Dendritic cell treated with granulocyte-macrophage colony-stimulating factor and Interleukin-4, amounts not matched to agents 40 ng/mL and 50 ng/mL, for 4 days (primary cell): ENCODE measurements around the gene CASZ1.

Experiments used
- H3K27ac Mint-ChIP-seq: one replicate; pipeline ENCODE4 v1.8.0; 2022; ENCODE audit warnings: mild to moderate bottlenecking, mixed read lengths
- H3K27me3 Mint-ChIP-seq: one replicate; pipeline ENCODE4 v1.8.0; 2022; ENCODE audit warnings: mild to moderate bottlenecking, mixed read lengths
- H3K36me3 Mint-ChIP-seq: one replicate; pipeline ENCODE4 v1.8.0; 2022; ENCODE audit warnings: low read depth, mixed read lengths
- H3K4me1 Mint-ChIP-seq: one replicate; pipeline ENCODE4 v1.8.0; 2022; ENCODE audit warnings: low read depth, mixed read lengths
- H3K4me3 Mint-ChIP-seq: one replicate; pipeline ENCODE4 v1.8.0; 2022; ENCODE audit warnings: mild to moderate bottlenecking, moderate library complexity, mixed read lengths
- H3K9me3 Mint-ChIP-seq: one replicate; pipeline ENCODE4 v1.8.0; 2022; ENCODE audit warnings: mixed read lengths
- intact Hi-C: fragments of 100-400 bp; cut with micrococcal nuclease; formaldehyde crosslinking; loops from one replicate; pipeline ENCODE4 v1.15.0; 2022

Gene CASZ1

GRCh38 chr1:10778640-10779039 lies 17.8 kb downstream of the CASZ1 start:
- Mint-ChIP-seq H3K27ac (no peak overlapping the region), H3K27me3 (no peaks in the 10 kb centered on the region), H3K4me3 (no peak overlapping the region), H3K9me3 (no peaks in the 10 kb centered on the region), H3K4me1 (no peaks in the 10 kb centered on the region), H3K36me3 (no peaks in the 10 kb centered on the region)
- intact Hi-C loops, result no loop called here

- Mint-ChIP-seq H3K9me3 (no peaks in the 10 kb centered on the region), H3K4me1 (no peaks in the 10 kb centered on the region), H3K27ac (no peak overlapping the region), H3K27me3 (no peaks in the 10 kb centered on the region), H3K36me3 (no peaks in the 10 kb centered on the region), H3K4me3 (no peak overlapping the region)
- intact Hi-C loops, result no loop called here
Measured at GRCh38 chr1:10777749-10778574, 18.5 kb downstream of the CASZ1 start.

GRCh38 chr1:10776190-10776905 lies 20.1 kb downstream of the CASZ1 start:
- no peaks in the 10 kb centered on the region for H3K36me3 Mint-ChIP-seq
- no peak overlapping the region for H3K27ac Mint-ChIP-seq
- H3K4me1 Mint-ChIP-seq, result no peaks in the 10 kb centered on the region
- peaks cover 5% of the 10 kb centered on the region for H3K27me3 Mint-ChIP-seq
- no peaks in the 10 kb centered on the region for H3K9me3 Mint-ChIP-seq
- H3K4me3 Mint-ChIP-seq, result no peak overlapping the region
- intact Hi-C loops, result no loop called here

GRCh38 chr1:10775763-10776162 lies 20.7 kb downstream of the CASZ1 start:
- Mint-ChIP-seq H3K9me3 (no peaks in the 10 kb centered on the region), H3K27ac (no peak overlapping the region), H3K4me1 (no peaks in the 10 kb centered on the region), H3K4me3 (no peak overlapping the region), H3K36me3 (no peaks in the 10 kb centered on the region), H3K27me3 (peaks cover 5% of the 10 kb centered on the region)
- intact Hi-C loops, result no loop called here

- Mint-ChIP-seq H3K9me3 (no peaks in the 10 kb centered on the region), H3K27me3 (peaks cover 5% of the 10 kb centered on the region), H3K27ac (no peak overlapping the region), H3K4me3 (no peak overlapping the region), H3K36me3 (no peaks in the 10 kb centered on the region), H3K4me1 (no peaks in the 10 kb centered on the region)
- intact Hi-C loops, result no loop called here
Measured at GRCh38 chr1:10774615-10775310, 21.7 kb downstream of the CASZ1 start.

GRCh38 chr1:10773851-10774614 lies 22.4 kb downstream of the CASZ1 start:
- H3K27ac Mint-ChIP-seq, result no peak overlapping the region
- H3K4me3 Mint-ChIP-seq, result no peak overlapping the region
- H3K9me3 Mint-ChIP-seq, result no peaks in the 10 kb centered on the region
- intact Hi-C loops, result no loop called here
- no peaks in the 10 kb centered on the region for H3K36me3 Mint-ChIP-seq
- no peaks in the 10 kb centered on the region for H3K4me1 Mint-ChIP-seq
- peaks cover 5% of the 10 kb centered on the region for H3K27me3 Mint-ChIP-seq

- intact Hi-C loops, result no loop called here
- Mint-ChIP-seq H3K9me3 (no peaks in the 10 kb centered on the region), H3K27me3 (peaks cover 5% of the 10 kb centered on the region)
Measured at GRCh38 chr1:10773376-10773775, 23.1 kb downstream of the CASZ1 start.

GRCh38 chr1:10772711-10773110 lies 23.7 kb downstream of the CASZ1 start:
- no peaks in the 10 kb centered on the region for H3K36me3 Mint-ChIP-seq
- H3K4me1 Mint-ChIP-seq, result no peaks in the 10 kb centered on the region
- H3K27ac Mint-ChIP-seq, result no peak overlapping the region
- intact Hi-C loops, result no loop called here
- no peak overlapping the region for H3K4me3 Mint-ChIP-seq
- peaks cover 5% of the 10 kb centered on the region for H3K27me3 Mint-ChIP-seq
- no peaks in the 10 kb centered on the region for H3K9me3 Mint-ChIP-seq

More at GRCh38 chr1:10773376-10773775, 23.1 kb downstream of the CASZ1 start:
- Mint-ChIP-seq H3K27ac (no peak overlapping the region), H3K4me3 (no peak overlapping the region), H3K36me3 (no peaks in the 10 kb centered on the region), H3K4me1 (no peaks in the 10 kb centered on the region)

- Mint-ChIP-seq H3K36me3 (no peaks in the 10 kb centered on the region), H3K4me1 (no peaks in the 10 kb centered on the region), H3K27me3 (peaks cover 5% of the 10 kb centered on the region), H3K9me3 (no peaks in the 10 kb centered on the region), H3K4me3 (no peak overlapping the region), H3K27ac (no peak overlapping the region)
- intact Hi-C loops, result no loop called here
Measured at GRCh38 chr1:10771789-10772188, 24.7 kb downstream of the CASZ1 start.

- peaks cover 5% of the 10 kb centered on the region for H3K27me3 Mint-ChIP-seq
- no peak overlapping the region for H3K4me3 Mint-ChIP-seq
- H3K4me1 Mint-ChIP-seq, result no peaks in the 10 kb centered on the region
- intact Hi-C loops, result no loop called here
- no peaks in the 10 kb centered on the region for H3K9me3 Mint-ChIP-seq
- H3K36me3 Mint-ChIP-seq, result no peaks in the 10 kb centered on the region
- H3K27ac Mint-ChIP-seq, result no peak overlapping the region
Measured at GRCh38 chr1:10768552-10768951, 27.9 kb downstream of the CASZ1 start.

- Mint-ChIP-seq H3K27ac (no peak overlapping the region), H3K9me3 (no peaks in the 10 kb centered on the region), H3K27me3 (peaks cover 5% of the 10 kb centered on the region), H3K4me1 (no peaks in the 10 kb centered on the region), H3K4me3 (no peak overlapping the region), H3K36me3 (no peaks in the 10 kb centered on the region)
- intact Hi-C loops, result no loop called here
Measured at GRCh38 chr1:10767282-10767681, 29.2 kb downstream of the CASZ1 start.

- no peak overlapping the region for H3K27ac Mint-ChIP-seq
- H3K27me3 Mint-ChIP-seq, result no peaks in the 10 kb centered on the region
- intact Hi-C loops, result no loop called here
Measured at GRCh38 chr1:10765734-10766478, 30.5 kb downstream of the CASZ1 start.

GRCh38 chr1:10765304-10765703 lies 31.1 kb downstream of the CASZ1 start:
- intact Hi-C loops, result no loop called here
- Mint-ChIP-seq H3K27me3 (no peaks in the 10 kb centered on the region), H3K4me1 (no peaks in the 10 kb centered on the region), H3K36me3 (no peaks in the 10 kb centered on the region), H3K9me3 (no peaks in the 10 kb centered on the region), H3K27ac (no peak overlapping the region), H3K4me3 (no peak overlapping the region)

More at GRCh38 chr1:10765734-10766478, 30.5 kb downstream of the CASZ1 start:
- Mint-ChIP-seq H3K36me3 (no peaks in the 10 kb centered on the region), H3K4me1 (no peaks in the 10 kb centered on the region), H3K4me3 (no peak overlapping the region), H3K9me3 (no peaks in the 10 kb centered on the region)
